ENCODE results near the gene WSCD2. TPM values are rescaled to one million over a fixed set of nuclear protein-coding genes. Genes with fewer than 3 reads are reported as not detected.

Gene WSCD2
- total and polyA plus RNA-seq, 2 of the 4 experiments (the other 2 are of a cell fraction) = not detected

DNA sequence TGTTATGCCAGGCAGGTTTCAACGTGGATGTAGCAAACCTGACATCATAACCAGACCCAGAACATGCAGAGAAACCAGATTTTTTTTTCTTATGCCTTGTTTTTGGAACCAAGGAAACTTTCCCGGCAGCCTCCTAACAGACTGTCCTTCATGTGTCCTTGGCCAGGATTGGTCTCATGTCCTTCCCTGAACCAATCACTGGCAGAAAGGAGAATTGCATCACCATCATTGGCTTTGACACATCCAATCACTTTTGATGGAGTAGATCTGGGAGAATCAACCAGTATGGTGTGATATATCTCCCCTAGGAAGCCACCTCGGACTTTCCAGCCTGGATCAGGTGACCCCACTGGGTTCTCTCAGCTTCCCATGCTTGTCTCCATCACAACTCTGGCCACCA, 25.6 kb upstream of the WSCD2 start:
- ChIA-PET POLR2A (ENCODE audit: unreplicated experiment) (no interaction called here), CTCF (no interaction called here)
- Histone ChIP-seq H3K9me3 (ENCODE audit: control insufficient read depth, insufficient read depth, low read length) (no peaks in the 10 kb centered on the region), H3K27me3 (ENCODE audit: control insufficient read depth, insufficient read depth, low read length) (no peaks in the 10 kb centered on the region), H3K56ac (ENCODE audit: extremely low read depth, insufficient read depth, low read length) (no peak overlapping the region), H2BK120ac (ENCODE audit: low read depth, low read length) (no peak overlapping the region), H2BK20ac (ENCODE audit: low read depth, low read length) (no peak overlapping the region), H2AK9ac (replicated peaks; ENCODE audit: low read depth, low read length, poor library complexity) (no peak overlapping the region), H2BK15ac (ENCODE audit: low read depth, low read length) (no peak overlapping the region), H3K9me1 (ENCODE audit: insufficient read depth, low read length) (no peaks in the 10 kb centered on the region), H3K18ac (ENCODE audit: low read depth, low read length) (no peak overlapping the region), H3K27ac (ENCODE audit: insufficient read depth, low read length) (no peak overlapping the region), H3K4ac (ENCODE audit: low read depth, low read length) (no peak overlapping the region), H3K23ac (ENCODE audit: low read depth, low read length) (no peak overlapping the region), H3K9ac (ENCODE audit: low read depth, low read length) (no peak overlapping the region), H4K5ac (ENCODE audit: low read depth, low read length) (no peak overlapping the region), H4K8ac (ENCODE audit: low read depth in 2 of 2, low read length in 2 of 2) (no peak overlapping the region), H2AFZ (replicated peaks; ENCODE audit: low read length, poor library complexity) (no peak overlapping the region), H3K4me1 (ENCODE audit: control insufficient read depth, insufficient read depth, low read length) (no peaks in the 10 kb centered on the region), H2BK5ac (ENCODE audit: low read depth, low read length, poor library complexity, severe bottlenecking) (no peak overlapping the region), H3K36me3 (ENCODE audit: control insufficient read depth, insufficient read depth, low read length) (no peaks in the 10 kb centered on the region), H3K4me2 (ENCODE audit: low read depth, low read length) (no peak overlapping the region), H3K4me3 (ENCODE audit: insufficient read depth, low read depth, low read length) (no peak overlapping the region), H4K91ac (ENCODE audit: insufficient read depth, low read depth, low read length) (no peak overlapping the region), H3K79me1 (ENCODE audit: low read depth in 1 of 2, low read length in 2 of 2) (no peaks in the 10 kb centered on the region), H4K20me1 (ENCODE audit: insufficient read depth, low read length) (no peaks in the 10 kb centered on the region), H2AK5ac (ENCODE audit: low read depth, low read length) (no peak overlapping the region), H3K14ac (replicated peaks; ENCODE audit: low read depth, low read length) (no peak overlapping the region)
- in situ Hi-C loops (cut with MboI; ENCODE audit: low sequenced_read_pairs) (no loop called here), intact Hi-C loops (cut with micrococcal nuclease) (no loop called here), dilution Hi-C loops (cut with HindIII; ENCODE audit: low sequenced_read_pairs, unreplicated experiment) (no loop called here)
- WGBS, 2 experiments (ENCODE audit: extremely low coverage in 2 of 2, insufficient read length in 1 of 2) = no CpG with 5 or more reads among the region's 3 CpGs
- no peak for TF ChIP-seq SMC3 (IDR thresholded peaks at IDR 0.05; ENCODE audit: low read depth, low read length)
- TF ChIP-seq, protein P1, sequence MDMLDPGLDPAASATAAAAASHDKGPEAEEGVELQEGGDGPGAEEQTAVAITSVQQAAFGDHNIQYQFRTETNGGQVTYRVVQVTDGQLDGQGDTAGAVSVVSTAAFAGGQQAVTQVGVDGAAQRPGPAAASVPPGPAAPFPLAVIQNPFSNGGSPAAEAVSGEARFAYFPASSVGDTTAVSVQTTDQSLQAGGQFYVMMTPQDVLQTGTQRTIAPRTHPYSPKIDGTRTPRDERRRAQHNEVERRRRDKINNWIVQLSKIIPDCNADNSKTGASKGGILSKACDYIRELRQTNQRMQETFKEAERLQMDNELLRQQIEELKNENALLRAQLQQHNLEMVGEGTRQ (IDR thresholded peaks at IDR 0.05; ENCODE audit: low read depth, low read length) = no peak
- no peak for TF ChIP-seq RCOR1 (IDR thresholded peaks at IDR 0.05; ENCODE audit: insufficient replicate concordance, low read length)
- no peak for TF ChIP-seq CTCF (conservative IDR thresholded peaks at IDR 0.05; ENCODE audit: low read depth, low read length)
- TF ChIP-seq FOS (IDR thresholded peaks at IDR 0.05; ENCODE audit: low read depth, low read length) = no peak
- DNase-seq (no peak), ATAC-seq (ENCODE audit: low read depth) (no peak)
- BruUV-seq (replicated peaks) = no TSS peak

Measured in IMR-90 (cell line).